Liver (tissue), 3 donors: ENCODE data around the gene ARID5B.

Source experiments
- GABPA ChIP-seq, 2 donors: IDR thresholded peaks in 1 of 2; conservative IDR thresholded peaks in 1 of 2; 2 replicates each; pipeline ENCODE4 v1.6.1; 2016; ENCODE audit warnings: antibody characterized with exemption in 2 of 2, mild to moderate bottlenecking in 1 of 2, moderate library complexity in 1 of 2
- NR2F2 ChIP-seq: IDR thresholded peaks from 2 replicates; pipeline ENCODE4 v1.6.1; 2016; ENCODE audit warnings: antibody characterized with exemption
- RAD21 ChIP-seq, 2 donors: IDR thresholded peaks; 2 replicates each; pipeline ENCODE4 v1.6.1; 2016; ENCODE audit warnings: antibody characterized with exemption in 2 of 2, mild to moderate bottlenecking in 2 of 2
- SP1 ChIP-seq: IDR thresholded peaks from 2 replicates; pipeline ENCODE4 v1.6.1; 2018; ENCODE audit warnings: antibody characterized with exemption, mild to moderate bottlenecking
- TAF1 ChIP-seq: conservative IDR thresholded peaks from 2 replicates; pipeline ENCODE4 v1.6.1; 2016; ENCODE audit warnings: antibody characterized with exemption, mild to moderate bottlenecking
- ZBTB33 ChIP-seq: IDR thresholded peaks from 2 replicates; pipeline ENCODE4 v1.6.1; 2016; ENCODE audit warnings: antibody characterized with exemption
- TF ChIP-seq, protein P1 (sequence below): IDR thresholded peaks from 2 replicates; pipeline ENCODE4 v1.6.1; 2016; ENCODE audit warnings: antibody characterized with exemption, mild to moderate bottlenecking
- TF ChIP-seq, protein P2 (sequence below): fragments of 150-350 bp; IDR thresholded peaks from 2 replicates; pipeline ENCODE4 v1.5.1; 2017; ENCODE audit warnings: improper control_type of control experiment, low read depth, low read length; ENCODE audit not compliant: missing input control
- donor health status: healthy.
- donor health status: healthy.

DNA sequence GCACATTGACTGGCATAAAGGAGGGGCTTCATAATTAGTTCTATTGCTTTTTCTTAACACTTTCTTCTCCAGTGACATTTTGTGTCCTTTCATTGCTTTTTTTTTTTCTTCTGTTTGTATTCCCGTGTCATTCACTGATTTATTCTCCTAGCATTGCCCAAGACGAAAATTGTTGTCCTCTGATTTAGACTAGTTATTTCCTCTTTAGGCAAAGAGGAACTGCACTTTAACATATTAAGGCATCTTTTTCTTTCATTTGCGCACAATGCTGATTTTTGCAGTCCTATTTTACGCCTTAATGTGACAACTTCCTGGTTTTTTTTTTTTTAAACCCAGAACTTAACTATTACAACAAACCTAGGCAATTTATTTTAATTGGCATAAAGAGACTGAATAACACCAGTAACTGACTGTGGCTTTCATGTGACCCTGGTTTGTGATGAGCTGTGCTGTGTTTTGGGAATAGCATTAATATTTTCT lies 39.7 kb downstream of the ARID5B start:
- TF ChIP-seq ZBTB33 (no peak), GABPA (IDR thresholded peaks at IDR 0.05 in 1 of 2, conservative IDR thresholded peaks at IDR 0.05 in 1 of 2) (no peak), NR2F2 (no peak), RAD21 (IDR thresholded peaks at IDR 0.05) (no peak), SP1 (no peak), TAF1 (no peak)
- TF ChIP-seq, protein P1, sequence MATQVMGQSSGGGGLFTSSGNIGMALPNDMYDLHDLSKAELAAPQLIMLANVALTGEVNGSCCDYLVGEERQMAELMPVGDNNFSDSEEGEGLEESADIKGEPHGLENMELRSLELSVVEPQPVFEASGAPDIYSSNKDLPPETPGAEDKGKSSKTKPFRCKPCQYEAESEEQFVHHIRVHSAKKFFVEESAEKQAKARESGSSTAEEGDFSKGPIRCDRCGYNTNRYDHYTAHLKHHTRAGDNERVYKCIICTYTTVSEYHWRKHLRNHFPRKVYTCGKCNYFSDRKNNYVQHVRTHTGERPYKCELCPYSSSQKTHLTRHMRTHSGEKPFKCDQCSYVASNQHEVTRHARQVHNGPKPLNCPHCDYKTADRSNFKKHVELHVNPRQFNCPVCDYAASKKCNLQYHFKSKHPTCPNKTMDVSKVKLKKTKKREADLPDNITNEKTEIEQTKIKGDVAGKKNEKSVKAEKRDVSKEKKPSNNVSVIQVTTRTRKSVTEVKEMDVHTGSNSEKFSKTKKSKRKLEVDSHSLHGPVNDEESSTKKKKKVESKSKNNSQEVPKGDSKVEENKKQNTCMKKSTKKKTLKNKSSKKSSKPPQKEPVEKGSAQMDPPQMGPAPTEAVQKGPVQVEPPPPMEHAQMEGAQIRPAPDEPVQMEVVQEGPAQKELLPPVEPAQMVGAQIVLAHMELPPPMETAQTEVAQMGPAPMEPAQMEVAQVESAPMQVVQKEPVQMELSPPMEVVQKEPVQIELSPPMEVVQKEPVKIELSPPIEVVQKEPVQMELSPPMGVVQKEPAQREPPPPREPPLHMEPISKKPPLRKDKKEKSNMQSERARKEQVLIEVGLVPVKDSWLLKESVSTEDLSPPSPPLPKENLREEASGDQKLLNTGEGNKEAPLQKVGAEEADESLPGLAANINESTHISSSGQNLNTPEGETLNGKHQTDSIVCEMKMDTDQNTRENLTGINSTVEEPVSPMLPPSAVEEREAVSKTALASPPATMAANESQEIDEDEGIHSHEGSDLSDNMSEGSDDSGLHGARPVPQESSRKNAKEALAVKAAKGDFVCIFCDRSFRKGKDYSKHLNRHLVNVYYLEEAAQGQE: no peak
- TF ChIP-seq, protein P2, sequence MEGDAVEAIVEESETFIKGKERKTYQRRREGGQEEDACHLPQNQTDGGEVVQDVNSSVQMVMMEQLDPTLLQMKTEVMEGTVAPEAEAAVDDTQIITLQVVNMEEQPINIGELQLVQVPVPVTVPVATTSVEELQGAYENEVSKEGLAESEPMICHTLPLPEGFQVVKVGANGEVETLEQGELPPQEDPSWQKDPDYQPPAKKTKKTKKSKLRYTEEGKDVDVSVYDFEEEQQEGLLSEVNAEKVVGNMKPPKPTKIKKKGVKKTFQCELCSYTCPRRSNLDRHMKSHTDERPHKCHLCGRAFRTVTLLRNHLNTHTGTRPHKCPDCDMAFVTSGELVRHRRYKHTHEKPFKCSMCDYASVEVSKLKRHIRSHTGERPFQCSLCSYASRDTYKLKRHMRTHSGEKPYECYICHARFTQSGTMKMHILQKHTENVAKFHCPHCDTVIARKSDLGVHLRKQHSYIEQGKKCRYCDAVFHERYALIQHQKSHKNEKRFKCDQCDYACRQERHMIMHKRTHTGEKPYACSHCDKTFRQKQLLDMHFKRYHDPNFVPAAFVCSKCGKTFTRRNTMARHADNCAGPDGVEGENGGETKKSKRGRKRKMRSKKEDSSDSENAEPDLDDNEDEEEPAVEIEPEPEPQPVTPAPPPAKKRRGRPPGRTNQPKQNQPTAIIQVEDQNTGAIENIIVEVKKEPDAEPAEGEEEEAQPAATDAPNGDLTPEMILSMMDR: no peak
